Measurements from ENCODE around the gene OSBPL8.

GRCh38 chr12:76422543-76423438 lies 136.8 kb downstream of the OSBPL8 start:
- TF ChIP-seq CTCF (IDR thresholded peaks at IDR 0.05; ENCODE audit: low read length): no peak
- TF ChIP-seq EZH2 (IDR thresholded peaks at IDR 0.05; ENCODE audit: borderline replicate concordance, low read length): no peak
